HepG2 (cell line): ENCODE measurements around the gene SETD1A. TPM values are rescaled to one million over a fixed set of nuclear protein-coding genes. Genes with fewer than 3 reads are reported as not detected.
A peak's percentile ranks its signal among the peaks of the same experiment; 100 is the strongest.

Source experiments
- ASH2L ChIP-seq: fragments of 300-600, 200-600 bp; sonication (generic); IDR thresholded peaks from 2 replicates; pipeline ENCODE4 v1.7.0; 2017; ENCODE audit warnings: low read depth, mild to moderate bottlenecking, moderate library complexity, mixed read lengths, low read length; ENCODE audit not compliant: insufficient read length
- FOXC1 ChIP-seq: sonication (generic); formaldehyde crosslinking; IDR thresholded peaks from 2 replicates; pipeline ENCODE4 v1.8.0; 2022; ENCODE audit warnings: mild to moderate bottlenecking, missing genetic modification reagents, borderline replicate concordance
- HDAC2 ChIP-seq: sonication (generic); formaldehyde crosslinking; IDR thresholded peaks from 2 replicates; pipeline ENCODE4 v1.4.0; 2020; ENCODE audit warnings: missing genetic modification reagents
- HMG20A ChIP-seq: IDR thresholded peaks from 2 replicates; pipeline ENCODE4 v1.6.1; 2016; ENCODE audit warnings: borderline replicate concordance
- HNRNPH1 ChIP-seq: fragments of 200-400 bp; formaldehyde crosslinking; optimal IDR thresholded peaks from 2 replicates; pipeline ENCODE3; 2017; ENCODE audit warnings: mild to moderate bottlenecking, low read depth, low read length
- KDM4B ChIP-seq: sonication (generic); formaldehyde crosslinking; IDR thresholded peaks from 2 replicates; pipeline ENCODE4 v1.4.0; 2020; ENCODE audit warnings: missing genetic modification reagents
- KLF15 ChIP-seq: sonication (generic); formaldehyde crosslinking; IDR thresholded peaks from 2 replicates; pipeline ENCODE4 v1.8.1; 2023; ENCODE audit warnings: borderline replicate concordance, mild to moderate bottlenecking, inconsistent platforms, missing genetic modification reagents, mixed read lengths
- MTF2 ChIP-seq: sonication (generic); formaldehyde crosslinking; IDR thresholded peaks from 2 replicates; pipeline ENCODE4 v1.5.0; 2020; ENCODE audit warnings: missing genetic modification reagents, borderline replicate concordance
- NFYB ChIP-seq: sonication (generic); formaldehyde crosslinking; IDR thresholded peaks from 2 replicates; pipeline ENCODE4 v1.4.0; 2020; ENCODE audit warnings: missing genetic modification reagents
- NR3C1 ChIP-seq: sonication (generic); formaldehyde crosslinking; IDR thresholded peaks from 2 replicates; pipeline ENCODE4 v1.4.0; 2020; ENCODE audit warnings: missing genetic modification reagents
- RAD21 ChIP-seq: fragments of 450-650 bp; formaldehyde crosslinking; IDR thresholded peaks from 2 replicates; pipeline ENCODE4 v1.5.0; 2020; ENCODE audit warnings: mild to moderate bottlenecking
- RFXAP ChIP-seq: sonication (generic); formaldehyde crosslinking; IDR thresholded peaks from 2 replicates; pipeline ENCODE4 v1.4.0; 2020; ENCODE audit warnings: missing genetic modification reagents, borderline replicate concordance
- SAFB2 ChIP-seq: sonication (generic); formaldehyde crosslinking; IDR thresholded peaks from 2 replicates; pipeline ENCODE4 v1.5.1; 2020; ENCODE audit warnings: missing genetic modification reagents, low read depth, mild to moderate bottlenecking, borderline replicate concordance
- SATB2 ChIP-seq: sonication (generic); formaldehyde crosslinking; IDR thresholded peaks from 2 replicates; pipeline ENCODE4 v1.5.0; 2020; ENCODE audit warnings: missing genetic modification reagents
- TEAD2 ChIP-seq: sonication (generic); formaldehyde crosslinking; IDR thresholded peaks from 2 replicates; pipeline ENCODE4 v1.9.0; 2021; ENCODE audit warnings: missing genetic modification reagents
- TOE1 ChIP-seq: sonication (generic); formaldehyde crosslinking; IDR thresholded peaks from 2 replicates; pipeline ENCODE4 v1.4.0; 2020; ENCODE audit warnings: mild to moderate bottlenecking, missing genetic modification reagents
- U2AF2 ChIP-seq: fragments of 200-400 bp; formaldehyde crosslinking; IDR thresholded peaks from 2 replicates; pipeline ENCODE4 v1.6.1; 2017; ENCODE audit warnings: low read depth, mild to moderate bottlenecking, low read length
- ZNF251 ChIP-seq: sonication (generic); formaldehyde crosslinking; IDR thresholded peaks from 2 replicates; pipeline ENCODE4 v1.9.0; 2021; ENCODE audit warnings: mild to moderate bottlenecking, missing genetic modification reagents
- ZNF263 ChIP-seq: sonication (generic); formaldehyde crosslinking; IDR thresholded peaks from 2 replicates; pipeline ENCODE4 v1.4.0; 2020; ENCODE audit warnings: missing genetic modification reagents
- ZNF558 ChIP-seq: sonication (generic); formaldehyde crosslinking; IDR thresholded peaks from 2 replicates; pipeline ENCODE4 v1.9.0; 2022; ENCODE audit warnings: mild to moderate bottlenecking, missing genetic modification reagents, borderline replicate concordance
- ZNF598 ChIP-seq: sonication (generic); formaldehyde crosslinking; IDR thresholded peaks from 2 replicates; pipeline ENCODE4 v1.5.1; 2020; ENCODE audit warnings: mild to moderate bottlenecking, missing genetic modification reagents, borderline replicate concordance
- polyA plus RNA-seq, 8 experiments: library from polyadenylated mRNA; depleted of rRNA in 3 of 8; stranded (reverse) in 7 of 8; unstranded in 1 of 8; fragments of >200 nt; fragmentation: Illumina TruSeq in 4 of 8; extraction: Trizol in 4 of 8; gene quantifications; 2 replicates each; pipeline versions ENCODE4 v1.2.1 to v1.2.3, GENCODE V29; 2011 to 2016; ENCODE audit warnings: low read depth in 4 of 8, missing spikeins in 1 of 8, mixed read lengths in 1 of 8; ENCODE audit not compliant: insufficient read depth in 1 of 8
- total RNA-seq, 5 experiments: library from RNA; depleted of rRNA; stranded (reverse); fragments of >200 nt; fragmentation: Illumina TruSeq; extraction: Trizol; gene quantifications; 2 replicates each; pipeline ENCODE4 v1.2.3, GENCODE V29; 2016; ENCODE audit warnings: low read depth in 1 of 5
- TF ChIP-seq, protein P1 (sequence below): sonication (generic); formaldehyde crosslinking; IDR thresholded peaks from 2 replicates; pipeline ENCODE4 v1.4.0; 2020; ENCODE audit warnings: low read depth, mild to moderate bottlenecking, missing genetic modification reagents
- TF ChIP-seq, protein P2 (sequence below): sonication (generic); formaldehyde crosslinking; IDR thresholded peaks from 2 replicates; pipeline ENCODE4 v1.4.0; 2020; ENCODE audit warnings: missing genetic modification reagents
- TF ChIP-seq, protein P3 (sequence below): sonication (generic); formaldehyde crosslinking; IDR thresholded peaks from 2 replicates; pipeline ENCODE4 v1.8.0; 2023; ENCODE audit warnings: mild to moderate bottlenecking, missing genetic modification reagents
- TF ChIP-seq, protein P4 (sequence below): sonication (generic); formaldehyde crosslinking; IDR thresholded peaks from 2 replicates; pipeline ENCODE4 v1.8.1; 2023; ENCODE audit warnings: mild to moderate bottlenecking, missing genetic modification reagents, borderline replicate concordance

SETD1A gene
- total and polyA plus RNA-seq, 2 of the 13 experiments (the other 11 are each of a cell fraction or from before 2014, with no cell fraction given): 3.8 to 5.6 TPM

DNA sequence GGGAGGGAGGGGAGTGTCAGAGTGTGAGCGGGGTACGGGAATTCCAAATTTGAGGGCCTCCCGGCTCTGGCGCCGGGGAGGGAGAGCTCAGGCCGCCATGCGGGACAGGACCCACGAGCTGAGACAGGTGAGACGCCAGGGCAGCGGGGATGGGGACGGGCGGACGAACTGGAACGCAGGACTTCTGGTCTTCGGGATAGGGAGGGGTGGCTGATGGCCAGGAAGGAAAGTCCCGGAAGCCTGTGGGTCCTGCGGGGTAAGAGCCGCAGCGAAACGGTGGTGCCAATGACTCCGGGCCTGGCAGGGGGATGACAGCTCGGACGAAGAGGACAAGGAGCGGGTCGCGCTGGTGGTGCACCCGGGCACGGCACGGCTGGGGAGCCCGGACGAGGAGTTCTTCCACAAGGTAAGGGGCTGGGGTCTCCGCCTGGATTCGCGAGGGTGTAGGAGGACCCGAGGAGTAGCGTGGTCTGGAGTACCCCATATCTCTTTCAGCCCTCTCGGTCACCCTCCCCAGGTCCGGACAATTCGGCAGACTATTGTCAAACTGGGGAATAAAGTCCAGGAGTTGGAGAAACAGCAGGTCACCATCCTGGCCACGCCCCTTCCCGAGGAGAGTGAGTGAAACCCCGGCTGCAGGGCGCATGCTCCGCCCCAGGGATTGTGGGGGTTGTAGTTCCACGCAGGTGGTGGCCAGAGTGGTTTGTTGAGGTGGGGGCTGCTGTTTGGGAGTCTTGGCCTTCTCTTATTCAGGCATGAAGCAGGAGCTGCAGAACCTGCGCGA is 76.3 kb downstream of the SETD1A start (continued):
- TF ChIP-seq, protein P1, sequence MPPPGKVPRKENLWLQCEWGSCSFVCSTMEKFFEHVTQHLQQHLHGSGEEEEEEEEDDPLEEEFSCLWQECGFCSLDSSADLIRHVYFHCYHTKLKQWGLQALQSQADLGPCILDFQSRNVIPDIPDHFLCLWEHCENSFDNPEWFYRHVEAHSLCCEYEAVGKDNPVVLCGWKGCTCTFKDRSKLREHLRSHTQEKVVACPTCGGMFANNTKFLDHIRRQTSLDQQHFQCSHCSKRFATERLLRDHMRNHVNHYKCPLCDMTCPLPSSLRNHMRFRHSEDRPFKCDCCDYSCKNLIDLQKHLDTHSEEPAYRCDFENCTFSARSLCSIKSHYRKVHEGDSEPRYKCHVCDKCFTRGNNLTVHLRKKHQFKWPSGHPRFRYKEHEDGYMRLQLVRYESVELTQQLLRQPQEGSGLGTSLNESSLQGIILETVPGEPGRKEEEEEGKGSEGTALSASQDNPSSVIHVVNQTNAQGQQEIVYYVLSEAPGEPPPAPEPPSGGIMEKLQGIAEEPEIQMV: no peak
- TF ChIP-seq ZNF263 (CRISPR knock-in tag): no peak
- TF ChIP-seq NR3C1: no peak
- TF ChIP-seq KLF15 (CRISPR knock-in tag): no peak
- TF ChIP-seq ASH2L: no peak
- TF ChIP-seq HMG20A: 0 out of 2 replicates have a peak, but pooled peaks have one; percentile 4
- no peak for TF ChIP-seq TOE1
- TF ChIP-seq ZNF558 (CRISPR knock-in tag): peak; percentile 79; the same call in 1 of the 2 replicates
- TF ChIP-seq NFYB: no peak
- peak; percentile 65; the same call in 1 of the 2 replicates for TF ChIP-seq RFXAP
- 0 out of 2 replicates have a peak, but pooled peaks have one; percentile 21 for TF ChIP-seq KDM4B
- TF ChIP-seq TEAD2: no peak
- no peak for TF ChIP-seq HNRNPH1
- peak; percentile 89; the same call in 1 of the 2 replicates for TF ChIP-seq ZNF598 (CRISPR knock-in tag)
- TF ChIP-seq, protein P2, sequence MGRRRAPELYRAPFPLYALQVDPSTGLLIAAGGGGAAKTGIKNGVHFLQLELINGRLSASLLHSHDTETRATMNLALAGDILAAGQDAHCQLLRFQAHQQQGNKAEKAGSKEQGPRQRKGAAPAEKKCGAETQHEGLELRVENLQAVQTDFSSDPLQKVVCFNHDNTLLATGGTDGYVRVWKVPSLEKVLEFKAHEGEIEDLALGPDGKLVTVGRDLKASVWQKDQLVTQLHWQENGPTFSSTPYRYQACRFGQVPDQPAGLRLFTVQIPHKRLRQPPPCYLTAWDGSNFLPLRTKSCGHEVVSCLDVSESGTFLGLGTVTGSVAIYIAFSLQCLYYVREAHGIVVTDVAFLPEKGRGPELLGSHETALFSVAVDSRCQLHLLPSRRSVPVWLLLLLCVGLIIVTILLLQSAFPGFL (CRISPR knock-in tag): 0 out of 2 replicates have a peak, but pooled peaks have one; percentile 75
- TF ChIP-seq FOXC1: no peak; the same call in 1 of the 2 replicates
- TF ChIP-seq HDAC2: 0 out of 2 replicates have a peak, but pooled peaks have one; percentile 17
- TF ChIP-seq, protein P3, sequence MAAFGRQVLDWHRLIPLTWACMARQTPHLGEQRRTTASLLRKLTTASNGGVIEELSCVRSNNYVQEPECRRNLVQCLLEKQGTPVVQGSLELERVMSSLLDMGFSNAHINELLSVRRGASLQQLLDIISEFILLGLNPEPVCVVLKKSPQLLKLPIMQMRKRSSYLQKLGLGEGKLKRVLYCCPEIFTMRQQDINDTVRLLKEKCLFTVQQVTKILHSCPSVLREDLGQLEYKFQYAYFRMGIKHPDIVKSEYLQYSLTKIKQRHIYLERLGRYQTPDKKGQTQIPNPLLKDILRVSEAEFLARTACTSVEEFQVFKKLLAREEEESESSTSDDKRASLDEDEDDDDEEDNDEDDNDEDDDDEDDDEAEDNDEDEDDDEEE (CRISPR knock-in tag): peak; percentile 68; the same call in 1 of the 2 replicates
- TF ChIP-seq SAFB2 (CRISPR knock-in tag): no peak
- TF ChIP-seq, protein P4, sequence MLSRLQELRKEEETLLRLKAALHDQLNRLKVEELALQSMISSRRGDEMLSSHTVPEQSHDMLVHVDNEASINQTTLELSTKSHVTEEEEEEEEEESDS (CRISPR knock-in tag): no peak
- TF ChIP-seq MTF2 (CRISPR knock-in tag): no peak
- TF ChIP-seq U2AF2: no peak
- TF ChIP-seq ZNF251 (CRISPR knock-in tag): no peak
- TF ChIP-seq SATB2 (CRISPR knock-in tag): no peak
- TF ChIP-seq RAD21: peak; percentile 17; the same call in 1 of the 2 replicates
